HG03097 (cell line): ENCODE measurements around the gene IRF2.

ENCODE experiments used
- ATAC-seq: cut with Tn5 transposase; IDR thresholded peaks from one replicate; pipeline ENCODE4 v1.9.1; 2021; ENCODE audit not compliant: unreplicated experiment, low FRiP score

IRF2 gene

DNA sequence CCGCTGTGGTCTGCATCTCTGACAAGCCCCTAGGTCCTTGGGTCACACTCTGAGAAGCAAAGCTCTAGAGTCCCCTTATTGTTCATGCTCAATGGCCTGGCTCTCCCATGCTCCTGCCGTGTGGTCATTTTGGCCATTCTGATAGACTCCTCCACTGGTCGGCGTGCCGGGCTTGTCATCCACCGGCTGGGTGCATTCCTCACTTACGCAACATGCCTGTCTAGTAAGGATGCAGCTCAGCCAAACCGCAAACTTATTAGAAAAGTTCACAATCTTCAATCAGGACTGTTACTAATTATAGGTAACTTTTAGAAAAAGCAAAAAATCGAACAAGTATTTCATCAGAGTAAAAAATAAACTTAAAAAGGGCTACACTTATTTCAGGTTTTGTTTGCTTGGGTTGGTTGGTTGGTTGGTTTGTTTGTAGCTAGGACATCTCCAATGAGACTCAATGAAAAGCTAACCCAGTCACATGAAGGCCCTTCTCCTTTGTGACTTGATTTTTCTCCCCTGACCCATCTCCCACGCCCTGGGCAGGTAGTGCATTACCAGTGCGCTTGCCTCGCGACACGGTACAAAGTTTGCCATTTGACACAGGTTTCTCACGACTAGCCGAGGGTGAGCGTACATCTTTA, 41.0 kb downstream of the IRF2 start:
- ATAC-seq: no peak

- ATAC-seq: no peak
Measured at GRCh38 chr4:184432127-184432922, 42.0 kb downstream of the IRF2 start.

GRCh38 chr4:184430163-184430562, 44.2 kb downstream of the IRF2 start:
- no peak for ATAC-seq

- no peak for ATAC-seq
Measured at GRCh38 chr4:184428787-184429186, 45.6 kb downstream of the IRF2 start.

- no peak for ATAC-seq
Measured at GRCh38 chr4:184427687-184428086, 46.7 kb downstream of the IRF2 start.

- ATAC-seq: no peak
Measured at GRCh38 chr4:184427093-184427492, 47.3 kb downstream of the IRF2 start.

DNA sequence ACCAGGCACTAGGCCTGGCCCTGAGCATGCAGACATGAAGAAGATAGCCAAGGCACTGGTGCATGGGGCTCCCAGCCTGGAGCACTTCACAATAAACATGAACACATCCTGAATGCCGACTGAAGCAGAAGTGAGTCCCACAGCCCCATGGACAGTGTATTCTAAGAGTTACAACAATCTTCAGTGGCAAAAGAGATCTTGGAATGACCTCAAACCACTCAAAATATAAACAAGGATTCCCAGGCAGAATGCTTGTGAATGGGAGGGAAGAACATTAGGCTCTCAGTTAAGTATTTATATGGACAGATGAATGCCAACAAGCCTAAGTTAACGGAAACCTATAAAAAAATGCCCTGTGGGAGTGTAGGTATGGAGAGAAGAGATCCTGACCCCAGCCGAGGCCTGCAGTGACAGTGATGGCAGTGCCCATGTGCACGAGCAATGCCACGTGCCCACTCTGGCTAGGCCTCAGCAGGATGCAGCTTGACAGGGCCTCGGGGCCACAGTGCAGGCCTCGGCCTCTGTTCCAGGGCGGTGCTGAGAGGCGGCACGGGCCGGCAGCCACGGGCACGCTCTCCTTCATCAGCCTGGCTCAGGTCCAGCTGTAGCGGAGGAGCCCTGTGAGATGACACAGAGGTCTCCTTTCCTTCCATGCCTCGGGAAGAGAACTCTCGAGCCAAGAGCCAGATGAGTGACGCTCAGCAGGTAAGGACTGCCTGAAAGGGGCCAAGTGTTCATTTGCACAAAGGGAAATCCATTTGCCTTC, 49.2 kb downstream of the IRF2 start:
- no peak for ATAC-seq

DNA sequence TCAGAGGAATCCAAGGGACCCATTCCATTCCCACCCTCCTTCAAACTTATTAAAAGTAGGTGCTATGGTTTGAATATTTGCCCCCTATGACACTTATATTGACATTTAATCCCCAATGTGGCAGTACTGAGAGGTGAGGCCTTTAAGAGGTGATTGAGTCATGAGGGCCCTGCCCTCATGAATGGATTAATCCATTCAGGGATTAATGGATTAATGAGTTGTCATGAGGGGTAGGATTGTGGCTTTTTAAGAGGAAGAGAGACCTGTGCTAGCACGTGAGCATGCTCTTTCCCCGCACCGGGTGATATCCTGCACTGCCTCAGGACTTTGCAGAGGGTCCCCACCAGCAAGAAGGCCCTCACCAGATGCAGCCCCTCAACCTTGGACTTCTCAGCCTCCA, 50.1 kb downstream of the IRF2 start:
- ATAC-seq: no peak

DNA sequence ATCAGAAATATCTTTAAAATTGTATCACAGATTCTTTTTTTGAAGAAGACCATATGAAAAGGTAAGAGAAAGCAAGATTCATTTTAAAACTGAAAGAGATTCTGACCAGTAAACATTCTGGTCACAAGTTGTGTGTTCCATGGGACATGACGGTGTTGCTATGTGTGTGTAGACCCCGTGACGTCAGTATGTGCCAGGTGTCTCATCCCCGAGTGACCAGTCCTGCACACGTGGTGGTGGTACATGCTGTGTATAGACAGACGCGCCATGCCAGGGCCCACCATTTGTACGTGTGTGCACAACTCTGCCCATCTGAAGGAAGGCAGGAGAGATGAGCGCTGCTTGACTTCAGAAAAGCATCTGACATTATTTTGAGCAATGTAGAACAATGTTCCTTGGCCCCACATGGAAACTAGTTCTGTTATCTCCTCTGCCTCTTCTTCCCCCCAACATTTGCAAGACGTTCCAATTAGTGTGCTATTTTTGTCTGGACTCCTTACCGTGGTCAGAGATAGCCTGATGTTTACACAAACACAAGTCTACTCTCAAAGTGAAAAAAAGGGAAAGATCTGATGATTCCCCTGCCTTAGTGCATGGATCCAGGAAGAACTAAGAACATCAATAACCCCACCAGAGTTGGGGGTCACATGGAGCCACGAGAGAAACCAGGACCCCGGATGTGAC, 51.2 kb downstream of the IRF2 start:
- no peak for ATAC-seq

DNA sequence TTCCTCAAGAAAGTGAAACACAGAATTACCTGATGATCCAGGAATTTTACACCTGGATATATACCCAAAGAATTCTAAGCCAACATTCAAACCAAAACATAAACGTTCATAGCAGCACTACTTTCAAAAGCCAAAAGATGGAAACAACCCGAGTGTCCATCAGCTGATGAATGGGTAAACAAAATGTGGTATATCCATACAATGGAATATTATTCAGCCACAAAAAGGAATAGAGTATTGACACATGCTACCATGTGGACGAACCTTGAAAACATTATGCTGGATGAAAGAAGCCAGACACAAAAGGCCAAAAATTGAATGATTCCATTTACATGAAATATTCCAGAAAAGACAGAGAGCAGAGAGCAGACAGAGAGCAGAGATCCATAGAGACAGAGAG, 52.0 kb downstream of the IRF2 start:
- ATAC-seq: no peak

- no peak for ATAC-seq
Measured at GRCh38 chr4:184421533-184422155, 52.7 kb downstream of the IRF2 start.

GRCh38 chr4:184420881-184421416, 53.4 kb downstream of the IRF2 start:
- peak; percentile 39 for ATAC-seq

GRCh38 chr4:184420402-184420801, 53.9 kb downstream of the IRF2 start:
- no peak for ATAC-seq

GRCh38 chr4:184419976-184420375, 54.4 kb downstream of the IRF2 start:
- no peak for ATAC-seq

- ATAC-seq: peak; percentile 41
Measured at GRCh38 chr4:184417802-184418511, 56.4 kb downstream of the IRF2 start.

GRCh38 chr4:184416913-184417734, 57.2 kb downstream of the IRF2 start:
- ATAC-seq: peak; percentile 49

DNA sequence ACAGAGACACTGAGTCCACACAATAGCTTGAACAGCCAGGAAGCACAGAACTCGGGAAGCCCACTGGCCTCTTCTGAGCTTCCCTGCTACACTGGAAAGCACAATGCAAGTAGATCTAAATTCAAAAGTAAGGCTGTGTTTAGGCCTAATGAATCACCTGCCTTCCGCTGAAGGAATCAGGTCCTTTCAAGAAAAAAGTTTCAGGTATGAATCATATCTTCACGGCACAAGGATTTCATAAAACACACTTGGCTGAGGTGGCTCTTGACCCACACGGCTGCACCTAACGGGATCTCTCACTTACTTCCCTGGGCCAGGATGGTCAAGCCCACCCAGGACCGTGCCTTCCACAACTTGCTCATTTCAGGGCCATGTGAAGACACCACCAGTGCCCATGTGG, 59.3 kb downstream of the IRF2 start:
- no peak for ATAC-seq

GRCh38 chr4:184413261-184414046, 60.9 kb downstream of the IRF2 start:
- no peak for ATAC-seq
